ENCODE measurements around the gene KDM6A. TPM values are rescaled to one million over a fixed set of nuclear protein-coding genes. Genes with fewer than 3 reads are reported as not detected.
A peak's percentile ranks its signal among the peaks of the same experiment; 100 is the strongest.

Gene KDM6A
- total and polyA plus RNA-seq, 2 experiments from 2014 or later = 52.6 to 80.7 TPM

DNA sequence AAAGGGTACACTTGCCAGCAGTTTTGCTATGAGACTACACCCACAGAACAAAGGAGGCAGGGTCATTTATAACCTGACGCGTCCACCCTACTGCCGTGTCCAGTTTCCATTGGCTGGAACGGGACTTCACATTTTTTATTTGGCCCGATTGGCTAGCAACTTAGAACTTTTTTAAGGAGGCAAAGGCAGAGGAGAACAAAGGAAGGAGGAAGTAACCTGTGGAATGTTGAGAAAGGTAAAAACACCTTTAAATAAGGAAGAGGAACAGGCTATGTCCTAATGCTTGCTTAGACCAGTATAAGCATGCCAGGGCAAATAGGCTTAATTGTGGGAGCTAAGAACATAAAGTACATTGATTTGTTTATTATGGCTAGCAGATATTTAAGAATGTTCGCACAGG, 18.7 kb downstream of the KDM6A start:
- H3K9me3 ChIP-seq (ENCODE audit: low read depth) = no peaks in the 10 kb centered on the region
- no peak overlapping the region for H3K27ac ChIP-seq
- no peaks in the 10 kb centered on the region for H3K36me3 ChIP-seq
- no peak overlapping the region for H3K4me3 ChIP-seq
- TF ChIP-seq, protein P1, sequence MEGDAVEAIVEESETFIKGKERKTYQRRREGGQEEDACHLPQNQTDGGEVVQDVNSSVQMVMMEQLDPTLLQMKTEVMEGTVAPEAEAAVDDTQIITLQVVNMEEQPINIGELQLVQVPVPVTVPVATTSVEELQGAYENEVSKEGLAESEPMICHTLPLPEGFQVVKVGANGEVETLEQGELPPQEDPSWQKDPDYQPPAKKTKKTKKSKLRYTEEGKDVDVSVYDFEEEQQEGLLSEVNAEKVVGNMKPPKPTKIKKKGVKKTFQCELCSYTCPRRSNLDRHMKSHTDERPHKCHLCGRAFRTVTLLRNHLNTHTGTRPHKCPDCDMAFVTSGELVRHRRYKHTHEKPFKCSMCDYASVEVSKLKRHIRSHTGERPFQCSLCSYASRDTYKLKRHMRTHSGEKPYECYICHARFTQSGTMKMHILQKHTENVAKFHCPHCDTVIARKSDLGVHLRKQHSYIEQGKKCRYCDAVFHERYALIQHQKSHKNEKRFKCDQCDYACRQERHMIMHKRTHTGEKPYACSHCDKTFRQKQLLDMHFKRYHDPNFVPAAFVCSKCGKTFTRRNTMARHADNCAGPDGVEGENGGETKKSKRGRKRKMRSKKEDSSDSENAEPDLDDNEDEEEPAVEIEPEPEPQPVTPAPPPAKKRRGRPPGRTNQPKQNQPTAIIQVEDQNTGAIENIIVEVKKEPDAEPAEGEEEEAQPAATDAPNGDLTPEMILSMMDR (IDR thresholded peaks at IDR 0.05; ENCODE audit: low read depth, low read length) = no peak
- DNase-seq (ENCODE audit: low read depth in 1 of 2, low spot score in 1 of 2) = no peak
- no peaks in the 10 kb centered on the region for H3K4me1 ChIP-seq (ENCODE audit: low read depth)
- no peaks in the 10 kb centered on the region for H3K27me3 ChIP-seq

DNA sequence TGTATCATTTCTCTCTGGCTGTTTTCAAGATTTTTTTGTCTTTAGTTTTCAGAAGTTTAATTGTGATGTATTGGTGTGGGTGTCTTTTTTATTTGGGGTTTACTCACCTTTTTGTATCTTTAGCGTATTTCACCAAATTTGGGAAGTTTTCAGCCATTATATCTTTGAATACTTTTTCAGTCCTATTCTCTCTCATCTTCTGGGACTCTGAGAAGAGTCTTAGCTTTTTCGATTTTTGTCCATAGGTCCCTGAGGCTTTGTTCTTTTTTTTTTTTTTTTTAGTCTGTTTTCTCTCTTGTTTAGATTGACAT, 23.8 kb downstream of the KDM6A start:
- TF ChIP-seq, protein P1 (IDR thresholded peaks at IDR 0.05; ENCODE audit: low read depth, low read length) = no peak
- Histone ChIP-seq H3K36me3 (no peaks in the 10 kb centered on the region), H3K27me3 (no peaks in the 10 kb centered on the region), H3K4me1 (ENCODE audit: low read depth) (no peaks in the 10 kb centered on the region), H3K27ac (no peak overlapping the region), H3K4me3 (no peak overlapping the region), H3K9me3 (ENCODE audit: low read depth) (no peaks in the 10 kb centered on the region)
- DNase-seq (ENCODE audit: low read depth in 1 of 2, low spot score in 1 of 2) = no peak

DNA sequence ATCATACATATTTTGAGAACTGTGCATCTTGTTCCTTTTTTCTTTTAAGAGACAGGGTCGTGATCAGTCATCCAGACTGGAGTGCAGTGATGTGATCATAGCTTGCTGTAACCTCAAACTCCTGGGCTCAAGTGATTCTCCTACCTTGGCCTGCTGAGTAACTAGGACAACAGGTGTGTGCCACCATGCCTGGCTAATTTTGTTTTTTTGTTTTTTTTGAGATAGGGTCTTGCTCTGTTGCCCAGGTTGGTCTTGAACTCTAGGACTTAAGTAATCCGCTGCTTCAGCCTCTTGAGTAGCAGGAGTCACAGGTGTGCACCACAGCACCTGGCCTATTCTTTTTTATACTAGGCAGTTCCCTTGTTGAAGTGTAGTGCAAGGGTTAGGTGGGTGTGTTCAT, 24.6 kb downstream of the KDM6A start:
- Histone ChIP-seq H3K27me3 (no peaks in the 10 kb centered on the region), H3K9me3 (ENCODE audit: low read depth) (no peaks in the 10 kb centered on the region), H3K27ac (no peak overlapping the region), H3K36me3 (no peaks in the 10 kb centered on the region), H3K4me1 (ENCODE audit: low read depth) (no peaks in the 10 kb centered on the region), H3K4me3 (no peak overlapping the region)
- DNase-seq (ENCODE audit: low read depth in 1 of 2, low spot score in 1 of 2) = no peak
- TF ChIP-seq, protein P1 (IDR thresholded peaks at IDR 0.05; ENCODE audit: low read depth, low read length) = no peak

DNA sequence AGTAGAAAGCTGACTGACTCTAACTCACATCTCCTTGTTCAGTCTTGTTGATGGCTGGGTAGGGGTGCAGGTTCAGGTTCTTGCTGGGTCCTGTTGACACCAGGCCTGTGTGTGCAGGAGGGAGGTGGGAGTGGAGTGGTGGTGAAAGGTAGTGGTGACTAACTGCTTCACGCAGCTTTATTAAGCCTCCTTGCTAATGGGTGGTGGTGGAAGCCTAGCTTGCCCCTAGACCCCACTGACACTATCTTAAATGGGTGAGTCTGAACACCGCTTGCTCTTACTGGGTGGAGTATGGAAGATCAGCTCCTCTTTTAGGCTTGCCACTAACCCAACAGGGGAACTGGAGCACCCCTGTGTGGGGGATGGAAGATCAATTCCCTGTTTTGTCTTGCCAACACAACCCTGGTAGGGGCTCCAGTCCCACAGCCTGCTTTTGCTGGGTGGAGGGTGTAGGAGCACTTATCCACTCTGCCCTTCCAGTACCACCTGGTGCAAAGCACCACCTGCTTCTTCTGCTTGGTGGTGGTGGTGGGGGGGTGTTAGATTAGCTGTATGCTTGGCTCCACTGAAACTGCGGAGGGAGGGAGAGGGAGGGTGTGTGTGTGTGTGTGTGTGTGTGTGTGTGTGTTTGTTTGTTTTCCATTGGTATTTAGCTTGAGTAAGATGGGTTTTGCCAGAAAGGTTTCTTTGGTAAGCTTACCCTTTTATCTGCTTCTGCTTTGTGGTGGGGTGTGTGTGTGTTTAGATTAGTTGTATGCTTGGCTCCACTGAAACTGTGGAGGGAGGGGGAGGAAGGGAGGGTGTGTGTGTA, 25.6 kb downstream of the KDM6A start:
- DNase-seq (ENCODE audit: low read depth in 1 of 2, low spot score in 1 of 2) = peak in 1 of 2 donors; percentile 40

DNA sequence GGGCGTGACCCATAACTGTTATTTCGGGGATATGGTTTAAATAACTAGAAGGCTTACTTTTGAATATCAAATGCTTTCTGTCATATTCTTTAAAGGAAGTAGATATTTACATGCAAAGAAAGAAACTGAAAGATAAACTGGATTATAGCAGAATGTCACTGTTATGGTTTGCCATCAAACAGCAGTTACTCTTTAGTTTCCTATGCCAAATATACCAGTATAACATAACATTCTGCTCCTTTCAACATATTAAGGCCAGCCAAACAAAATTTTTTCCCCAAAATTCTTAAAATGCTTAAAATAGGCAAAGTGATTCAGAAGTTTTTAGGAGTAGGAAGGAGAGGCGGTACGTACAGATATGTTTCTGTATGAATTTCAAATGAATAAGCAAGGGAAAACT, 27.0 kb downstream of the KDM6A start:
- H3K27me3 ChIP-seq = no peaks in the 10 kb centered on the region

More for the DNA sequence above, 25.6 kb downstream of the KDM6A start:
- Histone ChIP-seq H3K9me3 (ENCODE audit: low read depth) (no peaks in the 10 kb centered on the region), H3K27me3 (no peaks in the 10 kb centered on the region), H3K4me1 (ENCODE audit: low read depth) (no peaks in the 10 kb centered on the region), H3K4me3 (no peak overlapping the region), H3K36me3 (no peaks in the 10 kb centered on the region), H3K27ac (no peak overlapping the region)
- TF ChIP-seq, protein P1 (IDR thresholded peaks at IDR 0.05; ENCODE audit: low read depth, low read length) = no peak

More for the DNA sequence above, 27.0 kb downstream of the KDM6A start:
- TF ChIP-seq, protein P1 (IDR thresholded peaks at IDR 0.05; ENCODE audit: low read depth, low read length) = no peak
- H3K36me3 ChIP-seq = no peaks in the 10 kb centered on the region
- no peak for DNase-seq (ENCODE audit: low read depth in 1 of 2, low spot score in 1 of 2)
- no peaks in the 10 kb centered on the region for H3K4me1 ChIP-seq (ENCODE audit: low read depth)
- no peaks in the 10 kb centered on the region for H3K9me3 ChIP-seq (ENCODE audit: low read depth)
- H3K27ac ChIP-seq = no peak overlapping the region
- H3K4me3 ChIP-seq = no peak overlapping the region

Measured in cardiac muscle cell (in vitro differentiated cells and primary cell).